Activated T-cell treated with anti-CD3 and anti-CD28 coated beads, Interleukin-2, amount 50 U/mL, for 4 hours (primary cell): ENCODE measurements around the gene FAM3A. TPM values are rescaled to one million over a fixed set of nuclear protein-coding genes. Genes with fewer than 3 reads are reported as not detected.
A peak's percentile ranks its signal among the peaks of the same experiment; 100 is the strongest.

Experiments
- ATAC-seq, 2 donors: fragments of 200-7000 bp; cut with Tn5 transposase; one replicate each; pipeline ENCODE4 v1.10.0; 2021
- DNase-seq: peaks from one replicate; pipeline ENCODE4 v3.0.0-alpha.2; 2020
- H3K27me3 Mint-ChIP-seq: one replicate; pipeline ENCODE4 v1.8.0; 2021; ENCODE audit warnings: low read depth, mixed read lengths
- H3K36me3 Mint-ChIP-seq: one replicate; pipeline ENCODE4 v1.8.0; 2022; ENCODE audit warnings: mixed read lengths; ENCODE audit not compliant: insufficient read depth
- H3K4me1 Mint-ChIP-seq: one replicate; pipeline ENCODE4 v1.8.0; 2021; ENCODE audit warnings: low read depth, mixed read lengths
- H3K4me3 Mint-ChIP-seq: one replicate; pipeline ENCODE4 v1.8.0; 2021; ENCODE audit warnings: mild to moderate bottlenecking, moderate library complexity, mixed read lengths
- H3K9me3 Mint-ChIP-seq: one replicate; pipeline ENCODE4 v1.8.0; 2021; ENCODE audit warnings: mixed read lengths
- total RNA-seq, 3 donors: library from RNA; stranded (reverse); gene quantifications; one replicate each; pipeline ENCODE4 v1.2.1, GENCODE V29; 2021

Gene FAM3A
- total RNA-seq, 3 donors from 2014 or later, result 30.4 to 40.7 (median 30.8) TPM

DNA sequence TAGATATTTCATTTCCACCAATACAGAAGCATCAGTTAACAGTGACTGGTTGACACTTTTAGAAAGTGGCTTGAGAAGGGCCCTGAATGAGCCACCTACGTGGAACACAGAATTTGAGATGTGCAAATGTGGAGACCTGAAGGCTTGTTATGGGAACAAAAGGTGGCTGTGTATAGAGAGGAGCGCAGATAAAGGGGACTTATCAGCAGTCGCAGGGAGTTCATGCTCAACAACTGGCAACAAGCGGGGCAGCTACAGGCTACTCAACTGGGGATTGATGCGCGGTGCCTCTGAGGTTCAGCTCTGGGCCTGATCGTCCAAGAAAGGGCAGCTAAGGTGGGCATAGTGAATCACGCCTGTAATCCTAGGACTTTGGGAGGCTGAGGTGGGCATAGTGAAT is 3.4 kb upstream of the FAM3A start:
- Mint-ChIP-seq H3K9me3 (no peaks in the 10 kb centered on the region), H3K4me3 (no peak overlapping the region), H3K36me3 (no peaks in the 10 kb centered on the region), H3K4me1 (peaks cover 11% of the 10 kb centered on the region), H3K27me3 (no peaks in the 10 kb centered on the region)
- DNase-seq (no peak), ATAC-seq (no peak)

DNA sequence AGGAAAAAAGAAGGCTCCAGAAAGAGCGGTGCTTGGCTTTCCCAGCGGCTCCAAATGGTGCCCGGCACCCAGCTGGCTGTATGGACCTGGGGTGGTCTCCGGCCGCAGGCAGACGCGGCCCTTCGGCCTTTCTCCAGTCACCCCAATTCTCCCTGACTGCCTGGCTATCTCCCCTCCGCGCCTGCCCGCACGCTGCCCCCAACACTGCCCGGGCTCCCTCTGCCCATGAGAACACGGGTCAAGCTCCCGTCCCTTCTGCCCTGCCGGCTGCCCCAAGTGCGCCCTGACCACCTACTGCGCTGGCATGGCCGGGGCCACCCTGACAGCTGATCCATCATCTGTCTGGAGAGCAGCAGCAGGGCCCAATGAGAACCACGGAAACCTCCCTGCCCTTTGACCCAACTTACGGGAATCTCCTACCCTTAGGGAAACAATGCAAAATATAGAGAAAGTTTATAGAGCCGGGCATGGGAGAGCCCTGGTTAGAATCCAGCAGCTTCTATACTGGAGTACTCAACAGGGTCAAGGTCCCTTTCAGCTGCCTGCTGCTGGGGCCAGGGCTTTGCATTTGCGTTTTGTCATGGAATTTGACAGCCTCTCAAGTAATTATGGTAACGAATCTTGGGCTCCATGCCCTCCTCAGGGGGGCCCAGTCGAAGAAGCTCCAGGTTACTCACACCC is 1.2 kb upstream of the FAM3A start:
- ATAC-seq, result no peak
- DNase-seq, result no peak
- H3K36me3 Mint-ChIP-seq, result peaks cover 2% of the 10 kb centered on the region
- no peaks in the 10 kb centered on the region for H3K27me3 Mint-ChIP-seq
- H3K4me1 Mint-ChIP-seq, result peaks cover 18% of the 10 kb centered on the region
- no peaks in the 10 kb centered on the region for H3K9me3 Mint-ChIP-seq
- no peak overlapping the region for H3K4me3 Mint-ChIP-seq

GRCh38 chrX:154516656-154517100 is 646 bp upstream of the FAM3A start:
- H3K27me3 Mint-ChIP-seq, result no peaks in the 10 kb centered on the region

DNA sequence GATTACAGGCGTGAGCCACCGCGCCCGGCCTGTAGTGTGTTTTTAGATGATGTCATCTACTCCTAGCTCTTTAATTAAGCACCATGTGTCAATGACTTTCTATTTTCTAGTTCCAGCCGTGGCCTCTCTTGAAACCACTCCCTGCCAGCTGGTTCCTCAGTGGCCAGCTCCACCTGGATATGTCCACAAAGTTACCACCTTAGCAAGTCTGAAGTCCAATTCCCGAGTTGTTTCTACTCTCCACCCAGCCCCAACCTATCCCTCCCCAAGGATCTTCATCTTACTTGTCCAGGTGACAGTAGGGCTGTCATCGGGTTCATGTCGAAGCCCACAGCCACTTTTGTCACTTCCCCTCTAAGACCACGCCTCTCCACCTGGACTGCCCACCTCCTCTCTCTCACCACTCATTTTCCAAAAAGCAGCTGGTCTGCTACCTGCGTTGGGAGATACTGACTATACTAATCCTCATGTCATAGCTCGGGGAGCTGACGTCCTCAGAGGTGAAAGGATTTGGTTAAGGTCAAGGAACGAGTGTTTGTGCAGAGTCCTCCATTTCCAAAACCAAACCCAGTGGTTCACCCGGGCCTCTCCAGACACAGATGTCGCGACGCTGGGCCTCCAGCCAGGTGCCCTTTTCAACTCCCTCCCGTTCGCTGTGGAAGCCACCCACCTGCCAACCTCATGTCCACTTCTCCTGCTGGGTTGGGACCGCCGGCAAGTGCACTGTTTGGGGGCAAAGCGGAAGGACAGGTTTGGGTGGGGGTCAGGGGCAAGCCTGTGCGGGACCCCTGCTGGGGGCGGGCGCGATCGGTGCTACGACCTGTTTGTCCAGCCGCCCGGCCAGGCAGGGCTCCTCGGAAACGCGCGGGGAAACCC is 704 bp downstream of the FAM3A start:
- peaks cover 2% of the 10 kb centered on the region for H3K36me3 Mint-ChIP-seq
- DNase-seq (no peak), ATAC-seq (no peak)
- peak overlapping the region; percentile 84 for H3K4me3 Mint-ChIP-seq
- H3K9me3 Mint-ChIP-seq, result no peaks in the 10 kb centered on the region
- no peaks in the 10 kb centered on the region for H3K27me3 Mint-ChIP-seq
- H3K4me1 Mint-ChIP-seq, result peaks cover 30% of the 10 kb centered on the region

More at GRCh38 chrX:154516656-154517100, 646 bp upstream of the FAM3A start:
- ATAC-seq (peak in 1 of 2 donors; percentile 6), DNase-seq (no peak)
- peak overlapping the region; percentile 81 for H3K4me3 Mint-ChIP-seq
- peaks cover 2% of the 10 kb centered on the region for H3K36me3 Mint-ChIP-seq
- peaks cover 21% of the 10 kb centered on the region for H3K4me1 Mint-ChIP-seq
- H3K9me3 Mint-ChIP-seq, result no peaks in the 10 kb centered on the region

DNA sequence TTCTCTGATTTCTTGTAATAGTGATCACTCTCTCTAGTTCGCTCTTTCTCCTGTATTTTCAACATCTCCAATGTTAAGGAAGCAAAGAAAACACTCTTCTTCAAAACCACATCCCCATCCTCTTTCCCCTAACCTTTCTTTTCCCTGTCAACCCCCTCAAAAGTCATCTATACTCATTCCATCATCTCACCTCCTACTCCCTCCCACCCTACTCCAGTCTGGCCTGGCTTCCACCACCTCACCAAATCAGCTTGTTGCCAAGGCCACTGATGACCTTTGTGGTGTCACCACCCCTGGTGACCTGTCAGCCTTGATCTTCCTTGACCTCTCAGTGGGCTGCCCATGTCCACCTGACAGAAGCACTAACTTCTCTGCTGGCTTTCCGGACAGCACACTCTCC is 2.3 kb downstream of the FAM3A start:
- Mint-ChIP-seq H3K27me3 (no peaks in the 10 kb centered on the region), H3K9me3 (no peaks in the 10 kb centered on the region), H3K36me3 (peaks cover 9% of the 10 kb centered on the region), H3K4me1 (peaks cover 30% of the 10 kb centered on the region), H3K4me3 (peak overlapping the region; percentile 40)
- no peak for DNase-seq
- no peak for ATAC-seq

- H3K36me3 Mint-ChIP-seq, result peaks cover 13% of the 10 kb centered on the region
- no peaks in the 10 kb centered on the region for H3K9me3 Mint-ChIP-seq
- no peak for DNase-seq
- H3K4me1 Mint-ChIP-seq, result peaks cover 30% of the 10 kb centered on the region
- no peak for ATAC-seq
- H3K4me3 Mint-ChIP-seq, result no peak overlapping the region
- H3K27me3 Mint-ChIP-seq, result no peaks in the 10 kb centered on the region
Observed at GRCh38 chrX:154512879-154513553, 3.0 kb downstream of the FAM3A start.

DNA sequence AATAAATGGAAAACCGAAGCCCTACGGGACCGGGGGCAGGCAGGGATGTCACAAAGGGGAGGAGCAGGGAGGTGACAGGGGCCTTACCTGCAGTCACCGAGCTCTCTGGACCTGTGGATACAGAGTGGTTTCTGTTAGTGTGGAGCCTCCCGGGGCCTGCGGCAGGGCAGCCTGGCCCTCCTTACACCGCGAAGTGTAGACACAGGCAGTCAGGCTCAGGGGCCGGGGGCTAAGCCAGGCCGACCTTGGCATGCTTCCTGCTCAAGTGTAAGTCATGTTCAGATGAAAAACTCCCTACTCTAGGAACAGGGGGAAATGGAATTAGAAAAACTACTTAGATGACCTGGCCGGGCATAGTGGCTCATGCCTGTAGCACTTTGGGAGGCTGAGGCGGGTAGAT is 4.3 kb downstream of the FAM3A start:
- peaks cover 13% of the 10 kb centered on the region for H3K36me3 Mint-ChIP-seq
- no peak for DNase-seq
- H3K27me3 Mint-ChIP-seq, result no peaks in the 10 kb centered on the region
- H3K4me3 Mint-ChIP-seq, result no peak overlapping the region
- peaks cover 30% of the 10 kb centered on the region for H3K4me1 Mint-ChIP-seq
- H3K9me3 Mint-ChIP-seq, result no peaks in the 10 kb centered on the region
- ATAC-seq, result no peak

DNA sequence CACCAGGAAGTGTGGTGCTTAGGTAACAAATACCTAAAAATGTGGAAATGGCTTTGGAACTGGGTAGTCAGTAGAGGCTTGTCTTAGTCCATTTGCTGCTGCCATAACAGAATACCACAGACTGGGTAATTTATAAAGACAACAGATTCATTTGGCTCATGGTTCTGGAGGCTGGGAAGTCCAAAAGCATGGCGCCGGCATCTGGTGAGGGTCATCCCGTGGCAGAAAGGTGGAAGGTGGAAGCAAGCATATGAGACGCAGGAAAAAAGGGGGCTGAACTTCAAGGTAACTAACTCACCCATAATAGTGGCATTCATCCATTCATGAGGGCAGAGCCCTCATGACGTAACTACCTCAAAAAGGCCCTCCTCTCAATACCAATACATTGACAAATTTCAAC is 6.6 kb downstream of the FAM3A start:
- DNase-seq, result no peak
- no peak for ATAC-seq
- Mint-ChIP-seq H3K9me3 (no peaks in the 10 kb centered on the region), H3K27me3 (no peaks in the 10 kb centered on the region), H3K4me1 (peaks cover 19% of the 10 kb centered on the region), H3K36me3 (peaks cover 15% of the 10 kb centered on the region), H3K4me3 (no peak overlapping the region)

- Mint-ChIP-seq H3K36me3 (peaks cover 13% of the 10 kb centered on the region), H3K27me3 (no peaks in the 10 kb centered on the region), H3K4me1 (peaks cover 14% of the 10 kb centered on the region), H3K4me3 (no peak overlapping the region), H3K9me3 (no peaks in the 10 kb centered on the region)
- ATAC-seq (no peak), DNase-seq (no peak)
Observed at GRCh38 chrX:154508384-154508745, 7.7 kb downstream of the FAM3A start.

DNA sequence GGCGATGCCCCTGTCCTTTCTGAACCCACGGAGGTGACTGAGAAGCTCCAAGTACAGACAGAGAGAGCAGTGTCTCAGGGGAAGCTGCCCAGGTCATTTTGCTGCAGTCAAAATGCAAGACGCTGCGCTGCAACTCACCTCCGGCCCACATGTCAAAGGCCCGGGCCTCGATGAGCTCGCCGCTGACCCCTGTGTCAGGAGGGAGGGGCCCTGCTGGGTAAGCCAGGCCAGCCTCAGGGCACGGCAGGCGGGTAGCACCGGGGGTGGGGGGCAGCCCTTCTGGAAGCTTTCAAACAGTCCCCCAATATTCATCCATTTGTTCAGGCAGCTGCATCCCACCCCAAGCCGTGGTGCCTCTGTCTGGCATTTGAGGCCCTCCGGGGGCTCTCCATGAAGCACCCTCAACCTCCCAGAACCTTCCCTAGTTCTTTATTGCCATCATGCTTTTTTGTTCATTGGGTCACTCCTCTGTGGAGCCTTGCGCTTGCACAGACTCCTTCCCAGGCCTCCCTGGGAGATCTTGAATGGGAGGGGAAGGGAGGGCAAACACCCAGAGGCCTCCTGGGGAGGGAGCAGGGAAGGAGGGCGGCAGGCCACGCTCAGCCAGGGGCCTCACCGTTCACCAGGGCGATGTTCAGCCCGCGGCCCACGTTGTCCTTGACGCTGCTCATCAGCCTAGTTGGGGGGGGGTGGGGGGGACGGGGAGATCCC is 8.2 kb downstream of the FAM3A start:
- Mint-ChIP-seq H3K9me3 (no peaks in the 10 kb centered on the region), H3K36me3 (peaks cover 13% of the 10 kb centered on the region), H3K4me1 (peaks cover 14% of the 10 kb centered on the region), H3K4me3 (no peak overlapping the region), H3K27me3 (no peaks in the 10 kb centered on the region)
- DNase-seq (no peak), ATAC-seq (no peak)

DNA sequence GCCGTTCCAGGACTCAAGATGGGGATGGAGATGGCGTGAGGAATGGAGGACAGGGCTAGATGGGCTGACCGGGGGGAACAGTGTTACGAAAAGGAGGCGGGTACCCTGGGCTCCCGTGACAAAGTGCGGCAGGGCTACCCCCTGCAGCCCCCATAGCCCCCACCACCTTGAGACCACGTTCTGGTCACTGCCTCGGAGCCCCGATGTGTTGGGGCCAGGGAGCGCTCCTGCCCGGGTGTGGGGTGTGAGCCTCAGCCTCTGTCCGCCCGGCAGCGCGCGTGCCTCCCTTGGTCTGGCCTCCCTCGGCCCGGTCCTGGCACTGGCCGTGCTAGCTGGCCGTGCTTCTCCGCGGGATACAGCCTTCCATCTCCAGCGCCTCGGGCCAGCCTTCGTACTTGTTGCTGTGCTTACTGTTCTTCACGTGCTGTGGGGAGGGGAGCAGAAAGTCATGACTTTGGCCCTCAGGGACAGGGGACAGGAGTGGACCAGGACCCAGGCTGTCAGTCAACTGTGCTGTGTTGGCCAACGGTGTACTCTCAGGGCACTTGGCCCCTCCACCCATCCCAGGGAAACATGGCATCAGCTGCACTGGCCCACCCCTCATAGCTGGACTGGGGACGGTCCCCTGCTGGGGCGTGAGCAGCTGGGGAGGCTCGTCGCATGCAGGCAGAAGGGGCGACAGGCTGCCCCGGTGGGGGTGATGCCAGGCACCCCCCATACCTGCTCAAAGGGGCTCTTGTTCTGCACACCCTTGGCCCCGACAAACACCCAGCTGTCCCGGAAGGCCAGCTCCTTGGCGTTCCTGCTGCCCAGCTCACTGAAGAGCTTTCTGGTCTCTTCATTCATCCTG is 9.3 kb downstream of the FAM3A start:
- H3K4me3 Mint-ChIP-seq, result no peak overlapping the region
- DNase-seq (no peak), ATAC-seq (no peak)
- no peaks in the 10 kb centered on the region for H3K27me3 Mint-ChIP-seq
- no peaks in the 10 kb centered on the region for H3K9me3 Mint-ChIP-seq
- H3K4me1 Mint-ChIP-seq, result peaks cover 10% of the 10 kb centered on the region
- peaks cover 13% of the 10 kb centered on the region for H3K36me3 Mint-ChIP-seq

DNA sequence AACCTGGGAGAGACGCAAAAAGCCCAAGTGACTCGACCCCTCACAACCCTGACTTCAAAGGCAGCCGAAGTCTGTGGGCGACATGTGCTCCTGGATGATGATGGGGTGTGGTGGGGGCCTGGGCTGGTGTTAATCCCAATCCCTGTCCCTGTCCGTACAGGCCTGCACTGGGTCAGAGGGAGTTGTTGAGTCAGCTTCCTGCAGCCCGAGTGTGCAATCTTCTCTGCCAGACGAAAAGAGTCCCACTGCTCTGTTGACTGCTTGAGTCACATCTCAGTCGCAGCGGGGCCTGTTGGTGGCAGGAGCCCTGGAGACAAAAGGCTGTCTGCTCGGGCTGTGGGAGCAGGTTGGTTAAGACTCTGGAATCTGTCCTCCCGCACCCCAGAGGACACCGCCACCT is 10.3 kb downstream of the FAM3A start:
- ATAC-seq (no peak), DNase-seq (no peak)
- H3K36me3 Mint-ChIP-seq, result peaks cover 13% of the 10 kb centered on the region
- no peak overlapping the region for H3K4me3 Mint-ChIP-seq
- no peaks in the 10 kb centered on the region for H3K27me3 Mint-ChIP-seq
- H3K9me3 Mint-ChIP-seq, result no peaks in the 10 kb centered on the region
- no peaks in the 10 kb centered on the region for H3K4me1 Mint-ChIP-seq

GRCh38 chrX:154502989-154503388 is 13.0 kb downstream of the FAM3A start:
- no peak for ATAC-seq
- DNase-seq, result no peak
- Mint-ChIP-seq H3K27me3 (no peaks in the 10 kb centered on the region), H3K36me3 (peaks cover 2% of the 10 kb centered on the region), H3K9me3 (no peaks in the 10 kb centered on the region), H3K4me3 (no peak overlapping the region), H3K4me1 (no peaks in the 10 kb centered on the region)
